GM20431 (cell line): Measurements from ENCODE around the gene GSTA4.
"Not testable (repeated sequence)": the region's sequence is repeated elsewhere in the genome, so short reads cannot be mapped to it uniquely, and the experiment has no call there.

Experiments
- in situ Hi-C: fragments of 300-500 bp; cut with MseI, MboI; formaldehyde crosslinking; loops from one replicate; pipeline ENCODE4 v1.15.0; 2020; ENCODE audit warnings: low sequenced_read_pairs; ENCODE audit not compliant: unreplicated experiment

The GSTA4 gene

GRCh38 chr6:53014744-53015143 is 19.7 kb upstream of the GSTA4 start:
- in situ Hi-C loops = no loop called here

- in situ Hi-C loops = no loop called here
Measured at GRCh38 chr6:53014063-53014462, 19.0 kb upstream of the GSTA4 start.

- in situ Hi-C loops = no loop called here
Measured at GRCh38 chr6:53011979-53012378, 16.9 kb upstream of the GSTA4 start.

GRCh38 chr6:53010504-53010903 is 15.4 kb upstream of the GSTA4 start:
- in situ Hi-C loops = no loop called here

GRCh38 chr6:53009511-53009910 is 14.4 kb upstream of the GSTA4 start:
- in situ Hi-C loops = no loop called here

- in situ Hi-C loops = no loop called here
Measured at GRCh38 chr6:53009056-53009455, 14.0 kb upstream of the GSTA4 start.

GRCh38 chr6:53008192-53008687 is 13.2 kb upstream of the GSTA4 start:
- in situ Hi-C loops = not testable (repeated sequence)

GRCh38 chr6:53005663-53006250 is 10.7 kb upstream of the GSTA4 start:
- in situ Hi-C loops = no loop called here

GRCh38 chr6:52999456-52999855 is 4.4 kb upstream of the GSTA4 start:
- in situ Hi-C loops = no loop called here

- in situ Hi-C loops = no loop called here
Measured at GRCh38 chr6:52998603-52999002, 3.5 kb upstream of the GSTA4 start.

GRCh38 chr6:52995913-52996645 is 995 bp upstream of the GSTA4 start:
- in situ Hi-C loops = no loop called here

GRCh38 chr6:52994839-52995088 is 320 bp downstream of the GSTA4 start:
- in situ Hi-C loops = no loop called here

- in situ Hi-C loops = no loop called here
Measured at GRCh38 chr6:52994031-52994838, 849 bp downstream of the GSTA4 start.

- in situ Hi-C loops = no loop called here
Measured at GRCh38 chr6:52992980-52993920, 1.8 kb downstream of the GSTA4 start.

GRCh38 chr6:52990342-52990741 is 4.7 kb downstream of the GSTA4 start:
- in situ Hi-C loops = no loop called here

GRCh38 chr6:52985228-52985627 is 9.9 kb downstream of the GSTA4 start:
- in situ Hi-C loops = no loop called here

GRCh38 chr6:52984247-52984646 is 10.8 kb downstream of the GSTA4 start:
- in situ Hi-C loops = no loop called here

GRCh38 chr6:52983159-52983848 is 11.8 kb downstream of the GSTA4 start:
- in situ Hi-C loops = no loop called here

- in situ Hi-C loops = no loop called here
Measured at GRCh38 chr6:52982680-52983079, 12.4 kb downstream of the GSTA4 start.
